Measurements from ENCODE around the gene ARG1.

DNA sequence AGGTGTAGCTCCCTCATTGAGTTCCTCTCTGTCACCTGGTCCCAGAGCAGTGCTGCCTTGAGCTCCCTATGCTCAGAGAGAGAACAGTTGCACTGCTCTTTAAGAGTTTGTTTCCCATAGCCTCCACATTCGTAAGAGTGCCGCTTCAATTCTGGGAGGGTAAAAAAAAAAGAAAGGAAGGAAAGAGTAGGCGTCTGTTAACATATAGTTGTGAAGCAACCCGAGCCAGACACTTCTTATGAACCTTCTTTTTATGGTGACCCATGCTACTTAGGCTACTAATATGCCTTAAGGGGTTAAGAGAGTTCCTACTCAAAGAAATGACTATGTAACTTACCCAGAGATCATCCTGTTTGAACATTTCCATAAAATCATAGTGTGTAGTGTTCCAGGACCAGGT is 4.3 kb upstream of the ARG1 start:
- TF ChIP-seq POLR2AphosphoS5 (IDR thresholded peaks at IDR 0.05) (no peak), SMC3 (conservative IDR thresholded peaks at IDR 0.05; ENCODE audit: poor library complexity) (no peak), EP300 (conservative IDR thresholded peaks at IDR 0.05; ENCODE audit: poor library complexity, severe bottlenecking) (no peak)
